GM13977 (cell line): ENCODE results near the gene NEURL2.

Source experiments
- DNase-seq: peaks from one replicate; pipeline ENCODE4 v3.0.0; 2012; ENCODE audit warnings: low spot score
- in situ Hi-C: fragments of 300-500 bp; cut with MboI; formaldehyde crosslinking; loops from one replicate; pipeline ENCODE4 v1.12.0; 2022; ENCODE audit warnings: low sequenced_read_pairs, low pct_unique_long_range_greater_than_20kb, mixed read lengths, inconsistent platforms; ENCODE audit not compliant: unreplicated experiment
- TF ChIP-seq, protein P1 (sequence below): IDR thresholded peaks from 2 replicates; pipeline ENCODE4 v1.5.1; 2012; ENCODE audit warnings: mild to moderate bottlenecking, control low read depth; ENCODE audit not compliant: insufficient read depth; ENCODE audit errors: extremely low read depth, missing control alignments

NEURL2 gene

DNA sequence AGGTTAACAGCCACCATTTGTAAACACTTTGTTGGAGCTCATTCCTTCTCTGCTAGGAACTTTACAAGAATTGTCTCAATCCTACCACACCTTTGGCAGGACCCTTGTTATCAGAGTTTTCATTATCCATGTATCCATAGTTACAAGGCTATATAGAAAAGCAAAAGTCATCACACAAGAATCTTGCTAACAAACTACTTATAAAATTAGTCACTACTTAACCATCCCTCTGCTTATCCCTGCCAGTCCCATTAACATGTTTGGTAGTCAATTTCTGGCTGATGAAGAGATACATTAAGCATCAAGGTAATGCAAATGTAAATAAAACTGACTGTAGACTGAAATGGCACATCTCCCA is 23.2 kb downstream of the NEURL2 start:
- TF ChIP-seq, protein P1, sequence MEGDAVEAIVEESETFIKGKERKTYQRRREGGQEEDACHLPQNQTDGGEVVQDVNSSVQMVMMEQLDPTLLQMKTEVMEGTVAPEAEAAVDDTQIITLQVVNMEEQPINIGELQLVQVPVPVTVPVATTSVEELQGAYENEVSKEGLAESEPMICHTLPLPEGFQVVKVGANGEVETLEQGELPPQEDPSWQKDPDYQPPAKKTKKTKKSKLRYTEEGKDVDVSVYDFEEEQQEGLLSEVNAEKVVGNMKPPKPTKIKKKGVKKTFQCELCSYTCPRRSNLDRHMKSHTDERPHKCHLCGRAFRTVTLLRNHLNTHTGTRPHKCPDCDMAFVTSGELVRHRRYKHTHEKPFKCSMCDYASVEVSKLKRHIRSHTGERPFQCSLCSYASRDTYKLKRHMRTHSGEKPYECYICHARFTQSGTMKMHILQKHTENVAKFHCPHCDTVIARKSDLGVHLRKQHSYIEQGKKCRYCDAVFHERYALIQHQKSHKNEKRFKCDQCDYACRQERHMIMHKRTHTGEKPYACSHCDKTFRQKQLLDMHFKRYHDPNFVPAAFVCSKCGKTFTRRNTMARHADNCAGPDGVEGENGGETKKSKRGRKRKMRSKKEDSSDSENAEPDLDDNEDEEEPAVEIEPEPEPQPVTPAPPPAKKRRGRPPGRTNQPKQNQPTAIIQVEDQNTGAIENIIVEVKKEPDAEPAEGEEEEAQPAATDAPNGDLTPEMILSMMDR: no peak
- in situ Hi-C loops: no loop called here

DNA sequence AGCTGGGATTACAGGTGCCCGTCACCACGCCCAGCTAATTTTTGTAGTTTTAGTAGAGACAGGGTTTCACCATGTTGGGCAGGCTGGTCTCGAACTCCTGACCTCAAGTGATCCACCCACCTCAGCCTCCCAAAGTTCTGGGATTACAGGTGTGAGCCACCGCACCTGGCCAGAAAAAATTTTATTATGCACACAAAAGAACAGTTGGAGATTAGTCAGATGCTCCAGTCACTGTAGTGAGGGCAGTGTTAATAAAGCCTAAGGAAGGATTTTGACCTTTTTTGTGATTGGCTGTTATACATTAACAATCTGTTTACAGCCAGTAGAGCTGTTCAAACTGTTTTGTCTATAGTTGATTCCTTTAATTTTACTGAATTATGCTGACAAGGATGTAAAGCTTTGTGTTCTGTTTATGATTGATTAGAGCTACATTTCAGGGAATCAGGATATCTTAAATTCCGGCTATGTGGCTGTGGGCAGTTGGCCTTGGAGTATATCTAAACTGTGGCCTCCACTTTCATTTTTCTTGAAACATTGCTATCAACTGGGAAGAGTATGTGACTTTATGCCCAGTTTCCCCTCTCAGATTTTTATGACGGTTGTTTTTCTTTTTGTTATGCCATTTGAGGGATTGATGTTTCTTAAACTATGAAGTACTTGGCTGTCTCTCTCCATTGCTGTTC is 23.7 kb downstream of the NEURL2 start:
- no peak for DNase-seq
- TF ChIP-seq, protein P1: no peak
- in situ Hi-C loops: no loop called here

More for the DNA sequence above, 23.2 kb downstream of the NEURL2 start:
- no peak for DNase-seq

DNA sequence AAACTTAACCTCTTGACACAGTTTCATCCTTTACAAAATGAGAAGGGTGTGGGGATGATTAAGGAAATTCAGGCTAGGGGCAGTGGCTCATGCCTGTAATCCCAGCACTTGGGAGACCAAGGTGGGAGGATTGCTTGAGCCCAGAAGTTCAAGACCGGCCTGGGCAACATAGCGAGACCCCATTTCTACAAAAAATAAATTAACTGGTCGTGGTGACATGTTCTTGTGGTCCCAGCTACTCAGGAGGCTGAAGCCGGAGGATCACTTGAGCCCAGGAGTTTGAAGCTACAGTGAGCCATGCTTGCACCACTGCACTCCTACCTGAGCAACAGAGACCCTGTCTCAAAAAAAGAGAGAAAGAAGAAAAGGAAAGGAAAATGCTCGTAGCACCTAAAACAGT is 24.6 kb downstream of the NEURL2 start:
- in situ Hi-C loops: no loop called here
- TF ChIP-seq, protein P1: no peak
- DNase-seq: no peak

DNA sequence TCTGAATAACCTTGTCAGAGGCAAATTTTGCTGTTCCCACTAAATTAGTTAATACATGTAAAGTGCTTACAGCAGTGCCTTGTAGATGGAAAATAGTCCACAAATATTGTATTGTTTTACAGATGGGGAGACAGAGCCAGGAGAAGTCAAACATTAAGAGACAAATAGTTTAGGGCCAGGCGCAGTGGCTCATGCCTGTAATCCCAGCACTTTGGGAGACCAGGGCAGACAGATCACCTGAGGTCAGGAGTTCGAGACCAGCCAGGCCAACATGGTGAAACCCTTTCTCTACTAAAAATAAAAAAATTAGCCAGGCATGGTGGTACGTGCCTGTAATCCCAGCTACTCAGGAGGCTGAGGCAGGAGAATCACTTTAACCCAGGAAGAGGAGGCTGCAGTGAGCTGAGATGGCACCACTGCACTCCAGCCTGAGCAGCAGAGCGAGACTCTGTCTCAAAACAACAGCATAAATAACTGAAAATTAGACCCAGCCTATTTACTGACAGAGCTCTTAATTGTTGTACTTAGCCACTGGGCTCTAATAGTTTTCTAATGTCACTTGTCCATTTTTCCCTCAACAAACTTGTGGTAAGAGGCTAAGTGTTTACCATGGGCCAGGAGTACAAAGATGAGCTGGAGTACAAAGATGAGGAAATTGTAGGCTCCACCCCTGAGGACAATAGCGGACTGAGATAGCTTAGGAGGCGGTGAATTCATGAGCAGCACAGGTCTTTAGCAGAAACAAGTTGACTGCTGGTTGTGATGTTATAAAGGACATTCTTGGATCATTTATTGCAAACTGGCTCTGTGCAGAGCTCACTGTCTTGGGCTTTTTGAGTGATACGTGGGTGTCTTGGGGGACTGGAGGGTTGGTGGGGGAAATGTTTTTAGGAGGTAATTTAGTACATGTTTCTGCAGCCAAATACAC is 27.2 kb downstream of the NEURL2 start:
- no peak for DNase-seq
- in situ Hi-C loops: no loop called here
- TF ChIP-seq, protein P1: no peak

DNA sequence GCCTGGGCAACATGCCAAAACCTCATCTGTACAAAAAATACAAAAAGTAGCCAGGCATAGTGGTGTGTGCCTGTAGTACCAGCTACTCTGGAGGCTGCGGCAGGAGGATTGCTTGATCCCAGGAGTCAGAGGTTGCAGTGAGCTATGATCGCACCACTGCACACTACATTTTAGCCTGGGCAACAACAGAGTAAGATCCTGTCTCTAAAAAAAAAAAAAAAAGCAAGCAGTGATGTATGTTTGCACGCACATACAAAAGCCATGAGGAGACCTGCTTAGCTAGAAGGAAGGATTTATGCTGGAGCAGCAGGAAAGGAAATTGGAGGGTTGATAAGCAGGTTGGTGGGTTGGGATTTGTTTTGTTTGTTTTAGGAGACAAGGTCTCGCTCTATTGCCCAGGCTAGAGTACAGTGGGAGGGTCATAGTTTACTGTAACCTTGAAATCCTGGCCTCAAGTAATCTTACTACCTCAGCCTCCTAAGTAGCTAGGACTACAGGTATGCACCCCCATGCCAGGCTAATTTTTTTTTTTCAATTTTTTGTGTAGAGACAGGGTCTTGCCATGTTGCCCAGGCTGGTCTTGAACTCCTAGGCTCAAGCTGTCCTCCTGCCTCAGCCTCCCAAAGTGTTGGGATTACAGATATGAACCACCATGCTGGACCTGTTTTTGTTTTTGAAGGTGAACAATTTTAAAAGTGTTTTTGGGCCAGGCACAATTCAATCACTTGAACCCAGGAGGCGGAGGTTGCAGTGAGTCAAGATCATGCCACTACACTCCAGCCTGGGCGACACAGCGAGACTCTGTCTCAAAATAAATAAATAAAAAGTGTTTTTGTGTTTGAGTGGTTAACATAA is 29.6 kb downstream of the NEURL2 start:
- in situ Hi-C loops: no loop called here
- TF ChIP-seq, protein P1: no peak

DNA sequence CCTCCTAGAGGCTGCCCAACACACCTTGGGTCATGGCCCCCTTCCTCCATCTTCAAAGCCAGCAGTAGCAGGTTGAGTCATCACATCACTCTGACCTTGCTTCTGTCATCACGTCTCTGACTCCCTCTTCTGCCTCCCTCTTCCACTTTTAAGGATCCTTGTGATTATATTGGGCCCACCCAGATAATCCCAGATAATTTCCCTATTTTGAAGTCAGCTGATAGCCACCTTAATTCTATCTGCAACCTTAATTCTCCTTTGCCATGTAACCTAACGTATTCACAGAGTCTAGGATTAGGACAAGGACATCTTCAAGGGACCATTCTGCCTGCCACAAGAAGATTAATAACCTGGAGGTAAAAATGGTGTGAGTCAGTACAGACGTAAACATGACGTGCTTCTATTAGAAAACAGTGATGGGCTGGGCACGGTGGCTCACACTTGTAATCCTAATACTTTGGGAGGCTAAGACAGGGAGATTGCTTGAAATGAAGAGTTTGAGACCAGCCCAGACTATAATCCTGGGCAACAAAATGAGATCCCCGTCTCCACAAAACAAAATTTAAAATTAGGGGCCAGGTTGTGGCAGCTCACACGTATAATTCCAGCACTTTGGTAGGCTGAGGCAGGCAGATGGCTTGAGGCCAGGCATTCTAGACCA is 30.3 kb downstream of the NEURL2 start:
- TF ChIP-seq, protein P1: no peak
- DNase-seq: no peak
- in situ Hi-C loops: no loop called here

More for the DNA sequence above, 29.6 kb downstream of the NEURL2 start:
- DNase-seq: no peak
